GM12878 (cell line): ENCODE results near the gene LMX1A. TPM values are rescaled to one million over a fixed set of nuclear protein-coding genes. Genes with fewer than 3 reads are reported as not detected.

Experiments
- ATAC-seq: fragments of 200-7000 bp; cut with Tn5 transposase; 3 replicates; pipeline ENCODE4 v1.9.1; 2020; ENCODE audit warnings: mild to moderate bottlenecking, moderate library complexity
- BruUV-seq: library from RNA; stranded (reverse); fragments of 400-500 nt; replicated peaks from 2 replicates; lab custom pipeline; 2021; lab: Mats Ljungman, UMichigan
- CTCF ChIA-PET: fragments of 300-600 bp; sonication (Branson Sonifier 250); formaldehyde crosslinking; extraction: SDS; loops from one replicate; lab custom pipeline; 2021; ENCODE audit warnings: inconsistent platforms; lab: Yijun Ruan, JAX
- POLR2A ChIA-PET: fragments of 350-600 bp; formaldehyde crosslinking; extraction: SDS; loops from one replicate; lab custom pipeline; 2021; ENCODE audit warnings: inconsistent platforms; lab: Charles Lee
- RAD21 ChIA-PET: fragments of 300-600 bp; sonication (Branson Sonifier 250); formaldehyde crosslinking; loops from one replicate; lab custom pipeline; 2023; ENCODE audit warnings: antibody characterized with exemption; ENCODE audit not compliant: unreplicated experiment; lab: Charles Lee
- SMC1A ChIA-PET: fragments of 300-600 bp; sonication (Branson Sonifier 250); formaldehyde crosslinking; loops from one replicate; lab custom pipeline; 2023; ENCODE audit not compliant: unreplicated experiment, uncharacterized antibody; lab: Charles Lee
- DNase-seq: peaks from one replicate; pipeline ENCODE4 v3.0.0-alpha.2; 2011; ENCODE audit warnings: low read depth, low spot score
- FAIRE-seq: peaks from 3 replicates; lab custom pipeline; 2011; peaks lifted over from hg19 to GRCh38; lab: Jason Lieb, UNC
- H2AFZ ChIP-seq: 2 replicates; pipeline ENCODE4 v1.6.0; 2011; ENCODE audit warnings: low read depth, low read length, control low read depth; ENCODE audit not compliant: control insufficient read depth
- H3K27ac ChIP-seq: 2 replicates; pipeline ENCODE4 v1.5.1; 2011; ENCODE audit warnings: control low read depth; ENCODE audit not compliant: control insufficient read depth, insufficient read depth
- H3K27me3 ChIP-seq, 2 experiments: replicated peaks in 1 of 2; 2 replicates each; pipeline versions ENCODE4 v1.6.0 to v1.6.1; 2011; ENCODE audit warnings: low read length in 1 of 2; ENCODE audit not compliant: control insufficient read depth in 2 of 2, insufficient read depth in 2 of 2
- H3K36me3 ChIP-seq, 2 experiments: 2 replicates each; pipeline ENCODE4 v1.5.1; 2011; ENCODE audit warnings: low read length in 1 of 2; ENCODE audit not compliant: control insufficient read depth in 2 of 2, insufficient read depth in 2 of 2
- H3K4me1 ChIP-seq: 2 replicates; pipeline ENCODE4 v1.6.1; 2011; ENCODE audit warnings: mild to moderate bottlenecking, low read length, moderate library complexity, mixed read lengths; ENCODE audit not compliant: control insufficient read depth, insufficient read depth
- H3K4me2 ChIP-seq: 2 replicates; pipeline ENCODE4 v1.6.0; 2011; ENCODE audit warnings: control low read depth; ENCODE audit not compliant: control insufficient read depth, insufficient read depth
- H3K4me3 ChIP-seq: fragments of 200-600 bp; sonication (generic); 2 replicates; pipeline ENCODE4 v1.5.1; 2016
- H3K79me2 ChIP-seq: 2 replicates; pipeline ENCODE4 v1.6.0; 2011; ENCODE audit warnings: low read length; ENCODE audit not compliant: control insufficient read depth, insufficient read depth
- H3K9ac ChIP-seq: 2 replicates; pipeline ENCODE4 v1.8.0; 2011; ENCODE audit warnings: low read length, control low read depth, mixed read lengths; ENCODE audit not compliant: control insufficient read depth, insufficient read depth
- H3K9me3 ChIP-seq: replicated peaks from 3 replicates; pipeline ENCODE4 v1.5.1; 2011; ENCODE audit warnings: mild to moderate bottlenecking, low read length; ENCODE audit not compliant: control insufficient read depth, insufficient read depth
- H4K20me1 ChIP-seq: 2 replicates; pipeline ENCODE4 v1.6.0; 2011; ENCODE audit not compliant: control insufficient read depth, insufficient read depth
- CBFB ChIP-seq: IDR thresholded peaks from 2 replicates; pipeline ENCODE4 v1.6.1; 2016; ENCODE audit warnings: antibody characterized with exemption, low read depth
- CEBPB ChIP-seq, 2 experiments: fragments of 150-350 bp in 1 of 2; IDR thresholded peaks; 2 replicates each; pipeline ENCODE4 v1.6.1; 2012 to 2014; ENCODE audit warnings: low read depth in 2 of 2, low read length in 2 of 2, borderline replicate concordance in 1 of 2, inconsistent platforms in 1 of 2
- CHD4 ChIP-seq: fragments of 200-600 bp; sonication (generic); IDR thresholded peaks from 2 replicates; pipeline ENCODE4 v1.6.1; 2016; ENCODE audit warnings: mild to moderate bottlenecking
- FOXK2 ChIP-seq: fragments of 450-650 bp; IDR thresholded peaks from 2 replicates; pipeline ENCODE4 v1.6.1; 2017; ENCODE audit warnings: mild to moderate bottlenecking, moderate library complexity
- HDAC2 ChIP-seq: fragments of 200-600 bp; sonication (generic); IDR thresholded peaks from 2 replicates; pipeline ENCODE4 v1.6.1; 2017
- IKZF1 ChIP-seq: fragments of 450-650 bp; conservative IDR thresholded peaks from 2 replicates; pipeline ENCODE4 v1.6.1; 2017; ENCODE audit warnings: antibody characterized with exemption, mild to moderate bottlenecking
- JUNB ChIP-seq: IDR thresholded peaks from 2 replicates; pipeline ENCODE4 v1.6.1; 2016; ENCODE audit warnings: antibody characterized with exemption, mild to moderate bottlenecking
- MLLT1 ChIP-seq: fragments of 450-650 bp; IDR thresholded peaks from 2 replicates; pipeline ENCODE4 v1.6.1; 2016; ENCODE audit warnings: mild to moderate bottlenecking
- MTA3 ChIP-seq: IDR thresholded peaks from 2 replicates; pipeline ENCODE4 v1.6.1; 2012; ENCODE audit warnings: low read length, inconsistent platforms, borderline replicate concordance
- MXI1 ChIP-seq: fragments of 150-350 bp; IDR thresholded peaks from 2 replicates; pipeline ENCODE4 v1.6.1; 2011; ENCODE audit warnings: low read depth, mild to moderate bottlenecking, inconsistent platforms, low read length, improper control_type of control experiment
- POLR2AphosphoS5 ChIP-seq: IDR thresholded peaks from 2 replicates; pipeline ENCODE4 v1.6.1; 2011; ENCODE audit warnings: mild to moderate bottlenecking, low read length, inconsistent platforms
- POU2F2 ChIP-seq: IDR thresholded peaks from 3 replicates; pipeline ENCODE4 v1.6.1; 2011; ENCODE audit warnings: low read depth, mild to moderate bottlenecking, low read length, borderline replicate concordance
- RCOR1 ChIP-seq: conservative IDR thresholded peaks from 2 replicates; pipeline ENCODE4 v1.6.1; 2012; ENCODE audit warnings: low read depth, low read length, improper control_type of control experiment
- SPI1 ChIP-seq: IDR thresholded peaks from 2 replicates; pipeline ENCODE4 v1.6.1; 2011; ENCODE audit warnings: low read depth, mild to moderate bottlenecking, low read length, moderate library complexity, borderline replicate concordance; ENCODE audit not compliant: insufficient read depth
- STAT3 ChIP-seq: IDR thresholded peaks from 2 replicates; pipeline ENCODE4 v1.6.1; 2011; ENCODE audit warnings: low read depth, low read length, improper control_type of control experiment
- SUZ12 ChIP-seq: fragments of 200-600 bp; sonication (generic); IDR thresholded peaks from one replicate; pipeline ENCODE4 v1.6.1; 2018; ENCODE audit warnings: antibody characterized with exemption, mild to moderate bottlenecking; ENCODE audit not compliant: unreplicated experiment
- ZNF384 ChIP-seq: IDR thresholded peaks from 2 replicates; pipeline ENCODE4 v1.6.1; 2012; ENCODE audit warnings: low read depth, mild to moderate bottlenecking, low read length, improper control_type of control experiment, borderline replicate concordance
- WGBS: methylation state at CpG from one replicate; pipeline ENCODE4 v1.1.6; 2016; ENCODE audit warnings: low lambda C conversion rate; ENCODE audit not compliant: insufficient replicate concordance, insufficient coverage; ENCODE audit errors: missing lambda C conversion rate; 5-methylcytosine and 5-hydroxymethylcytosine counted together
- in situ Hi-C: fragments of 300-500 bp; cut with MboI; formaldehyde crosslinking; loops from 9 replicates; pipeline ENCODE4 v1.14.3; 2018; ENCODE audit warnings: mixed read lengths
- intact Hi-C: fragments of 100-400 bp; cut with micrococcal nuclease; formaldehyde crosslinking; loops from one replicate; pipeline ENCODE4 v1.14.2; 2022; ENCODE audit not compliant: unreplicated experiment
- polyA plus RNA-seq, 11 experiments: library from polyadenylated mRNA; depleted of rRNA in 4 of 11; unstranded in 6 of 11; stranded (reverse) in 5 of 11; fragments of >200 nt; fragmentation: Nextera tagmentation in 4 of 11; fragmentation: Illumina TruSeq in 1 of 11; extraction: Ambion mirVana in 4 of 11; extraction: Trizol in 1 of 11; gene quantifications; 1 replicate in 1 of 11; 2 replicates in 10 of 11; pipeline versions ENCODE4 v1.2.1 to v1.2.3, GENCODE V29; 2011 to 2016; ENCODE audit warnings: inconsistent platforms in 2 of 11, missing spikeins in 2 of 11, low read depth in 1 of 11
- total RNA-seq, 4 experiments: library from RNA; depleted of rRNA in 3 of 4; stranded (reverse); fragments of >200 nt in 3 of 4; fragmentation: Illumina TruSeq in 1 of 4; extraction: Trizol in 1 of 4; gene quantifications; 2 replicates each; pipeline versions ENCODE4 v1.2.1 to v1.2.3, GENCODE V29; 2013 to 2021

The LMX1A gene
- total and polyA plus RNA-seq, 10 of the 15 experiments (the other 5 are each of a cell fraction or from before 2014, with no cell fraction given), result not detected

- in situ Hi-C loops, result no loop called here
- BruUV-seq, result no TSS peak
Observed at GRCh38 chr1:165204548-165204947, 152.0 kb downstream of the LMX1A start.

More at GRCh38 chr1:165204548-165204947, 152.0 kb downstream of the LMX1A start:
- POLR2A ChIA-PET, result no interaction called here
- Histone ChIP-seq H2AFZ (no peak overlapping the region), H3K9ac (no peak overlapping the region), H3K27ac (no peak overlapping the region), H3K79me2 (no peaks in the 10 kb centered on the region), H4K20me1 (no peaks in the 10 kb centered on the region), H3K4me2 (no peak overlapping the region), H3K9me3 (no peaks in the 10 kb centered on the region), H3K36me3 (no peaks in the 10 kb centered on the region)
- CTCF ChIA-PET, result no interaction called here
- no peak for ATAC-seq
- DNase-seq, result no peak
- no peak for FAIRE-seq
- SMC1A ChIA-PET, result no interaction called here
- WGBS, result 26% methylated on average over 1 of the region's 1 CpG
- intact Hi-C loops, result no loop called here
- TF ChIP-seq ZNF384, result no peak
- TF ChIP-seq FOXK2, result no peak
- no peak for TF ChIP-seq SUZ12
- TF ChIP-seq MTA3, result no peak
- no peak for TF ChIP-seq CEBPB (IDR thresholded peaks at IDR 0.05; ENCODE audit: borderline replicate concordance in 1 of 2, low read depth in 2 of 2, low read length in 2 of 2)
- TF ChIP-seq RCOR1, result no peak
- no peak for TF ChIP-seq IKZF1
- no peak for TF ChIP-seq POU2F2
- no peak for TF ChIP-seq MLLT1
- TF ChIP-seq CBFB, result no peak
- TF ChIP-seq POLR2AphosphoS5, result no peak
- no peak for TF ChIP-seq CHD4
- no peak for TF ChIP-seq HDAC2
- TF ChIP-seq JUNB, result no peak
- no peak for TF ChIP-seq MXI1
- no peak for TF ChIP-seq STAT3
- no peak for TF ChIP-seq SPI1
- TF ChIP-seq, all 136 proteins: peak for 0
- H3K27me3 ChIP-seq, result no peaks in the 10 kb centered on the region
- RAD21 ChIA-PET, result no interaction called here
- no peak overlapping the region for H3K4me3 ChIP-seq
- H3K4me1 ChIP-seq, result no peaks in the 10 kb centered on the region
